Activated CD8-positive, alpha-beta memory T cell treated with anti-CD3 and anti-CD28 coated beads, Interleukin-2, amount 50 U/mL, for 1 hour (primary cell): ENCODE results near the gene MTF2.
"Not testable (repeated sequence)": the region's sequence is repeated elsewhere in the genome, so short reads cannot be mapped to it uniquely, and the experiment has no call there.

Experiments
- DNase-seq: peaks from one replicate; pipeline ENCODE4 v3.0.0-alpha.2; 2020; ENCODE audit errors: extremely low read depth

MTF2 gene

DNA sequence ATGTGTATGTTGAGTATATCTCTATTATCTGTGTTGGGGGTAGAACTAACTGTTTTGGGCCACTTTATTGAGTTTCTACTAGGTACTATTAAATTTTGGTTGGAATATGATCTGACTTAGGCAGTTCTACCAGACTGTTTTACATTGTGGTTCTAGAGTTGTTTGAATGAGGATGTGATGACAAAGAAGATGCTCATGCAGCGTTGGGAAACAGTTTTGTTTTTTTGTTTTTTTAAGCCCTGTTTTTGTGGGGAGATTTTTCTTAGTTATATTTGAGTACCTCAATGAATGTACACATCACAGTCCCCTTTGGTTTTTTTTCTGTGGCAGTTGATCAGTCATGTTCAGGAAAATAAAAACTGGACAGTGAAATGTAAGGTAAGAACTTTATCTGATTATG lies 61.0 kb downstream of the MTF2 start:
- DNase-seq, result no peak

DNA sequence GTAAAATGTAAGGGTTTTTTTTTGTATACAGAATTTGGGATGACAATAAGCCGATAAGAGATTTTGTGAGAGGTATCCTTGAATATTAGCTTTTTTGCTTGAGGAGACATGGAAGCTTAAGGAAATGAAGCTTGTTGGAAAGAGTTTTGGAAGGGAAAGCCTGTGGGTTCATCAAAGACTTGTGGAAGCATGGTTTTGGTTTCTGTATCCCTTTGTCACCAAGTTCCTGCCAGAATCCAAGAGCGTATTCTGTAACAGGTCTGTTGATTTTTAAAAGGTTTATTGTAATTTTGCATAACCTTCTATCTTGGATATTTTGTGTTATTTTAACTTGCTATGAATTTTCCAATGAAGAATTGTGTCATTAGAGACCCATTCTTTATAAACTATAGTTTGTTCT lies 63.1 kb downstream of the MTF2 start:
- no peak for DNase-seq

DNA sequence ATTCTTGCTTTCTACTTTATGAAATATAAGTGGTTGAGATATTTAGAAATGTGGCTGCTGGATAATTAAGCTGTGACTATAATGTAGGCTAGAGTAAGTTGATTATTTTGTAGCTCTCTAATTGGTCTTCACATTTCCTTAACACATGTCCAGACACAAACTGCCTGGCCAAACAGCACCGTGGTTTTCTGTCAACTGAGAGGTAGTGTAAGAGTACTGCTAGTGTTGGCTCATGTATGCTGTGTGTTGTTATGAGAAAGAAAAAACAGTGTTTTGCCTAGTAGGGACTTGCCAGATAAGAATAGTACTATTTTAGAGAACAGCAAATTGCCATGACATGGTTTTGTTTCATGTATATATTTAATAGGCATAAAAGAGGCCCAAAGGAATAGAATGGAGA lies 64.1 kb downstream of the MTF2 start:
- DNase-seq, result no peak

DNA sequence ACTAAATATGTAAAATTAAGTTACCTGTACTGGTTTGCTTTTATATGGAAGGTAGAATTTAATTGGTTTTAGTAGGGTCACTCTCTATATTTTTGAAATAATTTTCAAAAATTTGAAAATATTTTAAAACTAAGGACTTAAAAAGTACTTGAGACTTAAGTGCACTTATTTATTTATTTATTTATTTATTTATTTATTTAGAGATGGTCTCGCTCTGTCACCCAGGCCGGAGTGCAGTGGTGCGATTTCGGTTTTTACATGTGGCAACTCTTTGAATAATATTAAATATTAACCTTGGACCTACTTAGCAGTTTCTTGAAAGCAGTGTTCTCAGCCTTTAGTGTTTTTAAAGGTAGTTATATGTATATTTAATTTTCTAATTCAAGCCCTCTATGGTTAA lies 64.7 kb downstream of the MTF2 start:
- DNase-seq, result no peak

DNA sequence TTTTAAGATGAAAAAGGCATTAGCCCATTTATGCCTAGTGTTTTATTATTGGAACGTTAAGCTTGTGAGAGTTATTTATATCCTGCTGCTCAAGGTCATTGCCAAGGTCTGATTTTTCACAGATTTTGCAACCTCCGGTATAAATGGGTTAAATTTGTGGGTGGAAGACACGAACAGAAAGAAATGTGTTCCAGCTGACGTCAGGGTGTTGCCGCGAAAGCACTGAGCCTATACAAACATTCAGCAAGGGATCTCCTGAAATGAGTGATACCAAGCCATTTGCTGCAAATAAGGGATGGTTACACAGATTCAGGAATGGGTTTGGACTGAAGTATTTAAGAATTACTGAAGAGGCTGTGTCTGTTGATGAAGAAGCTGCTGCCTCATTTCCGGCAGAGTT lies 68.9 kb downstream of the MTF2 start:
- no peak for DNase-seq

DNA sequence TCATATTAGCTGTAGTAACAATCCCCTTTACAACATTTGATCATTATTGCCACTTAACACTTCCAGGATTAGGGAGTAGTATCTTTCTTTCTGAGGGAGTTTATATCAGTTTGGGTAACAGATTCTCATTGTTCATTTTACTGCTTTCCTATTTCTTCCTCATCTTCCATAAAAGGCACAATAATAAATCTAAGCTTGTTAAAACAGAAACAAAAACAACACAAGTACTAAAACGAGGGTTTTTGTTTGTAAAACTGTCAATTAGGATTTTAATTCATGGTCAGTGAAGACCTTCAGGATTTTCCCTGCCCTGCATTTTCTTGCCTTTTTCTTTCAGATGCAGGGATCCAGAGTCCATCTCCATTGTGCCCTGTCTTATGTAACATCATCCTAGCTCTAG lies 71.6 kb downstream of the MTF2 start:
- no peak for DNase-seq

DNA sequence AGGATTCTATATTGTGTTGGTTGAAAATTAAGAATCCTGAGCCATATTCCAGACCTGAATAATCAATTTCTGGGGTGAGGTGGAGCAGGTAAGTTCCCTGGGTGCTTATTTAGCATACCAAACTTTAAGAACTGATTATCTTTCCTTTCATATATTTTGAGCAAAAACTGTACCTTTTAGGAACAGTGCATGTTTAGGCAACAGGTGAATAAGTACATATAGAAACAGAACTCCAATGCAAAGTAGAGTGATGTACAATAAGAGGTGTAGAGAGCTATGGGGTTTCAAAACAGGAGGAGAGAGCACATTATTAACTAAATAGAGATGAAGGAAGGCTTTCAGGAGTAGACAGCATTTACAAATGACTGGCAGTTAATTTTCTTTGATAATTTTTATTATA lies 72.4 kb downstream of the MTF2 start:
- no peak for DNase-seq

DNA sequence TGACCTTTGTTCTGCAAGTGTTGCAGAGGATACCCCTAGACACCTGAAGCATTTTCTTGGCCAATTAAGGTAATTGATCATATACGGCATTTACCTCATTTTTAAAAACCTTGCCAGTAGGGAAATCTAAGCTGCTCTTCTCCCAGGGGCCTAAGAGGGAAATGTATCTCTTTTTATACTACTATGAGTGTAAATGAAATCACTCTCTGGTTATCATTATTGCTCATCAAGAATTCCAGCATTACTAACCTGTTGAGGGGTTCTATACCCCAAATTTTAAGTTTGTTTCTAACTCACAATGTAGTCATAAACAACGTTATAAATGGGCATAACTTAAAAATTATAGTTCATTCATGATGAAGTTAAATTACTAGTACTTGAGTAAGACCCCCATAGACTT lies 73.8 kb downstream of the MTF2 start:
- no peak for DNase-seq

DNA sequence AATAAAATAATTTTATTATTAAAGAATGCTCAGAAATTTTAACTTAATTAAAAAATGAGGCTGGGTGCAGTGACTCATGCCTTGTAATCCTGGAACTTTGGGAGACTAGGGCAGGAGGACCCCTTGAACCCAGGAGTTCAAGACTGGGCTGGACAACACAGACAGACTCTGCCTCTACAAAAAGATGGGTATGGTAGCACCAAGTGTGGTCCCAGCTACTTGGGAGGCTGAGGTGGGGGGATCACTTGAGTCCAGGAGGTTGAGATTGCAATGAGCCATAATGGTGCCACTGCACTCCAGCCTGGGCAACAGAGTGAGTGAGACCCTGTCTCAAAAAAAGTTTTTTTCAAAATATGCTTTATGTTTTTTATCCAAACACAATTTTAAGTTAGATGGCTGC lies 75.8 kb downstream of the MTF2 start:
- no peak for DNase-seq

DNA sequence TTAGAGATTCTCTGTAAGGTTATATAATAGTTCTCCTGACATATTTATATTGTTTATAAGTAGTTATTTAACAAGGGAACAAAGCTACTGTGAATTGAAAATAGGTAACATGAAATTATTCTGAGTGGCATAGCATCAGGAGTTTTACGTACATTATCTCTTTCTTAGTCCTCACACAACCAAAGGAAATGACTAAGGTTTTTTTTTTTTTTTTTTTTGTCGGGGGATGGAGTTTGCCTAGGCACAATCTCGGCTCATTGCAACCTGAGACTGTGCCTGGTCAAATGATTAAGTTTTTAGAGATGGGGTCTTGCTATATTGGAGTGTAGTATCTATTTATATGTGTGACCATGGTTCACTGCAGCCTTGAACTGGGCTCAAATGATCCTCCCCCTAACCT lies 76.3 kb downstream of the MTF2 start:
- no peak for DNase-seq

DNA sequence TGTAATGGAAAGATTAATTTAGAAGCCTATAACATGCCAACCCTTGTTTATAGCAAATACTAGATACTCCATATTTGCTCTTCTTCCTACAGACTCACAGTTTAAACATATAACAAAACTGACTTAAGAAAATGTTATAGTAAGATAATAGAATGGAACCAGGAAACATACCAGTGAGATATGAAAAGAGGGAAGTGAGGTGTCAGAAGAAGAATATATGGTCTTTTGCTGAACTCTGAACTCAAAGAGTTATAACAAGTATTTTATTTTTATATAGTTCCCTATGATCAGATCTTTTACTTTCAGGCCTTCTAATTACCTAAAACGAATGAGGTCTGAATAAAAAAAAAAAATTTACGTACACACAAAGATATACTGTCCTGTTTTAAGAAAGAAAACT lies 80.3 kb downstream of the MTF2 start:
- no peak for DNase-seq

DNA sequence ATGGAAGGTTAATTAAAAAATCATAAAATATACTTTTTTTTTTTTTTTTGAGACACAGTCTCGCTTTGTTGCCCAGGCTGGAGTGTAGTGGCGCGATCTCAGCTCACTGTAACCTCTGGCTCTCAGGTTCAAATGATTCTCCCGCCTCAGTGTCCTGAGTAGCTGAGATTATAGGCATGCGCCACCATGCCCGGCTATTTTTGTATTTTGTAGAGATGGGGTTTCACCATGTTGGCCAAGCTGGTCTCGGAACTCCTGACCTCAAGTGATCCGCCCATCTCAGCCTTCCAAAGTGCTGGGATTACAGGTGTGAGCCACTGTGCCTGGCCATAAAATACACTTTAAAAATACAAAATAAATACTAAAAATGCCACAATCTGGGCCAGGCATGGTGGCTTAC lies 84.2 kb downstream of the MTF2 start:
- not testable (repeated sequence) for DNase-seq

DNA sequence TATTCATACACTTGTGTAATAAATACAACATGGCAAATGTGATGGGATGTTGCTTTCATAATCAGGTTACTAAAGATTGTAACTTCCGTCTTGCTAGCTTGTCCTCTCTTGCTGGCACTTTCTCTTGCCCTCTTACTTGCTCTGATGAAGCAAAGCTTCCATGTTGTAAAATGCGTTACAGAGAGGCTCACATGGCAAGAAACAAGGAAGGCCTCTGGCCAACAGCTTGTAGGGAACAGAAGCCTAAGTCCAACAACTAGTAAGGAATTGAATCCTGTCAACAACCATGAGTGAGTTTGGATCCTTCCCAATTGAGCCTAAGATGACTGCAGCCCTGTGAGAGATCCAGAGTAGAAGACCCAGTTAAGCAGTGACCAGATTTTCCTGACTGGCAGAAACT lies 85.7 kb downstream of the MTF2 start:
- no peak for DNase-seq

DNA sequence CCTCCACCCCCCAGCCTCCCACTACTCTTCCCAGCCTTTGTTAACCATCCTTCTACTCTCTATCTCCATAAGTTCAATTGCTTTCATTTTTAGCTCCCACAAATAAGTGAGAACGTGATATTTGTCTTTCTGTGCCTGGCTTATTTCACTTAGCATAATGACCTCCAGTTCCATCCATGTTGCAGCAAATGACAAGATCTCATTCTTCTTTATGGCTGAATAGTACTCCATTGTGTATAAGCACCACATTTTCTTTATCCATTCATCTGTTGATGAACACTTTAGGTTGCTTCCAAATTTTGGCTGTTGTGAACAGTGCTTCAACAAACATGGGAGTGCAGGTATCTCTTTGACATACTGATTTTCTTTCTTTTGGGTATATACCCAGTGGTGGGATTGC lies 86.8 kb downstream of the MTF2 start:
- not testable (repeated sequence) for DNase-seq

DNA sequence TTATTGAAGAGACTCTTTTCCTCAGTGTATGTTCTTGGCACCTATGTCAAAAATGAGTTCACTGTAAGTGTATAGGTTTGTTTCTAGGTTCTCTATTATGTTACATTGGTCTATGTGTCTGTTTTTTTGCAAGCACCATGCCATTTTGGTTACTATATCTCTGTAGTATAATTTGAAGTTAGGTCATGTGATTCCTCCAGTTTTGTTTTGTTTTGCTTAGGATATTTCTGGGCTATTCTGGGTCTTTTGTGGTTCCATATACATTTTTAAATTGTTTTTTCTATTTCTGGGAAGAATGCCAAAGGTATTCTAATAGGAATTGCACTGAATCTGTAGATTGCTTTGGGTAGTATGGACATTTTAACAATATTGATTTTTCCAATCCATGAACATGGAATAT lies 87.9 kb downstream of the MTF2 start:
- DNase-seq, result no peak

DNA sequence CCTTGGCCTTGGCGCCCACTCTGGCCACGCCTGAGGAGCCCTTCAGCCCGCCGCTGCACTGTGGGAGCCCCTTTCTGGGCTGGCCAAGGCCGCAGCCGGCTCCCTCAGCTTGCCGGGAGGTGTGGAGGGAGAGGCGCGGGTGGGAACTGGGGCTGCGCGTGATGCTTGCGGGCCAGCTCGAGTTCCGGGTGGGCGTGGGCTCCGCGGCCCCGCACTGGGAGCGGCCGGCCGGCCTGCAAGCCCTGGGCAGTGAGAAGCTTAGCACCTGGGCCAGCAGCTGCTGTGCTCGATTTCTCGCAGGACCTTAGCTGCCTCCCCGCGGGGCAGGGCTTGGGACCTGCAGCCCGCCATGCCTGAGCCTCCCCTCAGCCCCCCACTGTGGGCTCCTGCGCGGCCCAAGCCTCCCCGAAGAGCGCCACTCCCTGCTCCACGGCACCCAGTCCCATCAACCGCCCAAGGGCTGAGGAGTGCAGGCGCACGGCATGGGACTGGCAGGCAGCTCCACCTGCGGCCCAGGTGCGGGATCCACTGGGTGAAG lies 91.1 kb downstream of the MTF2 start:
- DNase-seq, result not testable (repeated sequence)

DNA sequence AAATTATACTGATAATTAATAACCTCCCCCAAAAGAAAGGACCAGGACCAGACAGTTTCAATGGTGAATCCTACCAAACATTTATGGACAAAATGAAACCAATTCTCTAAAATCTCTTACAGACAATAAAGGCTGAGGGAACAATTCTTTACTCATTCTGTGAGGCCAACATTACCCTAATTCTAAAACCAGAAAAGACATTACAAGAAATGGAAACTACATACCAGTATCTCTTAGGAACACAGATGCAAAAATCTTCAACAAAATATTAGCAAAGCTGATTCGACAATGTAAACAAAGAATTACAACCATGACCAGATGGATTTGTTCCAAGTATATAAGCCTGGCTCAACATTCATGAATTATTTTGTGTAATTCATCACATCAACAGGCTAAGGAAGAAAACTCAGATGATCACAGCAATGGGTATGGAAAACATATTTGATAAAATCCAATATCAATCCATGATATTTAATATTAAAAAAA lies 92.5 kb downstream of the MTF2 start:
- no peak for DNase-seq

DNA sequence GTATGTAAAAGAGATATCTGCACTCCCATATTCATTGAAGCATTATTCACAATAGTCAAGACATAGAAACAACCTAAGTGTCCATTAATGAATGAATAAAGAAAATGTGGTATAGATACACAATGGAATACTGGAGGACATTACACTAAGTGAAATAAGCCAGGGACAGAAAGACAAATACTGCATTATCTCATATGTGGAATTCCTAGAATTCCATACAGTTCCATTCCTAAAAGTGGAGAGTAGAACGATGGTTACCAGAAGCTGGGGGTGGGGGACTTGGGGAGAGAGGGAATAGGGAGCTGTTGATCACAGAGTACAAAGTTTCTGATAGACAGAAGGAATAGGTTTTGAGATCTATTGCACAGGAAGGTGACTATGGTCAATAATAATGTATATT lies 93.7 kb downstream of the MTF2 start:
- DNase-seq, result no peak

DNA sequence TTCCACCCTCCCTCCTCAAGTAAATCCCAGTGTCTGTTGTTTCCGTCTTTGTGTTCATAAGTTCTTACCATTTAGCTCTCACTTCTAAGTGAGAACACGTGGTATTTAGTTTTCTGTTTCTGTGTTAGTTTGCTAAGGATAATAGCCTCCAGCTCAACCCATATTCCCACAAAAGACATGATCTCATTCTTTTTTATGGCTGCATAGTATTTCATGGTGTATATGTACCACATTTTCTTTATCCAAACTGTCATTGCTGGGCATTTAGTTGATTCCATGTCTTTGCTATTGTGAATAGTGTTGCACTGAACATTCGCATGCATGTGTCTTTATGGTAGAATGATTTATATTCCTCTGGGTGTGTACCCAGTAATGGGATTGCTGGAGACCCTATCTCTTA lies 95.6 kb downstream of the MTF2 start:
- not testable (repeated sequence) for DNase-seq

DNA sequence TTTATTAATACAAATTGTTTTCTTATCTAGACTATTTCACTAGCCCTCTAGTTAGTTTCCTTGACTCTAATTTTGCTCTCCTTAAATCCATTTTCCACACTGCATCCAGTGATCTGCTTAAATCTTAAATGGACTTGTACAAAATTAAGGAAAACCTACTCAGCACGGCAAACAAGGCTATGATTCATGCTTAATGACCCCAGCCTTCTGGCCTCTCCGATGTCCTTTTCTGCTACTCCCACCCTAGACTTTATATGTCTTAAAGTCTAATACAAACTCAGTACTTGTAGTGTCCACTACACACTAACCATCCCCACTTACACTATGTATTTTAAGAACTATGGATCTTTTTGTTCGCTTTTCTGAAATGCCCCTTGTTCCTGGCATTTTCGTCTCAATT lies 98.9 kb downstream of the MTF2 start:
- no peak for DNase-seq

DNA sequence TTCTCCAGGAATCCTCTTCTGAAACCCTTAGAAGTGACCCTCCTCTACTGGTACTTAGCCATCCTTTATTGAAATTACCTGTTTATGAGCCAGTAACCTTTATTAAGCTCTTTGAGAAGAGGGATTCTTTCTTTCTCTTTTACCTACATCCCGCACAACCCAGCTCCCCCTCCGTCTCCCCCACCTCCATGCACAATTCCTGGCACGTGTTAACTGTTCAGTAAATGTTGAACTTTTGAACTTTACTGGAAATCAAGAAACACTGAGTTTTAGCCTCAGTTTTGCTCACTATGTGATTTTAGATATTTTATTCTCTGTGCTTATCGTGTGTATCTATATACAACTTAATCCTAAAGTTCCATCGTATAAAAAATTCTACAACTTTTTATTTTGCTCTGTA lies 99.3 kb downstream of the MTF2 start:
- no peak for DNase-seq

DNA sequence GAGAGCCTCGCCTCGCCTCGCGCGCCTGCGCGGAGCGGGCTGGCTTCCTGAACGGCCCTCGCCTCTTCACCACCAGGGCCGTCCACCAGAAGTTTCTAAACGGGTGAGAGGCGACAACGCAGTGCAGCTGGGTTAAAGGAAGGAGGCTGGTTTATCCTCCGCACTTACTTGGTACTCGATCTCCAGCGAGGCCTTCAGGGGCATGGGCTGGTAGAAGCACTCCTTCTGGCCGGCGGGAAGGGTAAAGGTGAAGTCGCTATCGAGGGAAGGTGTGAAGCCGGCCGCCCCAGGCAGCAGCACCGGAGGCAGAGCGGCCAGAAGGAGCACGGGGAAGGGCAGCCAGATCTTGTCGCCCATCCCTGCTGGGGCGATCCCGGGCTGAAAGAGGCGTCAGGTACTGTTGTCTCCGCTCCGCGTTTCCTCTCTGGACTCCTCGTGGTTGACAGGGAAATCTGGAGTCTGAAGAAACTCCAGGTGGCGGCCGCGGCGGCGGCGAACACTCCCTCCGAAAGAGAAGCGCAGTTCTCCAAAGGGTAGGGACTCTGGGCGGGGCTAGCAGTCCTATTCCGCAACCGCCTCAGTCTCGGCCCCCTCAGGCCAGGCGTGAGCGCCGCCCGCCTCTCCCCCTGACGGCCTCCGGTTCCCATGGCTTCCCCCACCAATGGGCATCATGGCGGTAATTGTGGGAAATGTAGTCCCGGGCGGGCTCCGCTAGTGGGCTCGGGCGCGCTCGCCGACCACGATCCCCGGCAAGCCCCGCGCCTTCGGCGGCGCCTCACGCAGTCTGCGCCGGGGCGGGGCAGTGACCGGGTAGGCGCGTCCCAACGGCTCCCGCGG lies 101.0 kb downstream of the MTF2 start, which contains the start of gene TMED5:
TMED5 (minus strand) TSS at position 528 of the 837 bp plus-strand sequence; CDS start at position 357, 171 bp downstream.
- DNase-seq, result peak; percentile 91
